Brain microvascular endothelial cell (primary cell): Measurements from ENCODE around the gene FAM110D.

Experiments
- DNase-seq: peaks from one replicate; pipeline ENCODE4 v3.0.0-alpha.2; 2020
- H3K27ac ChIP-seq: fragments of 250-450 bp; sonication (Bioruptor Pico); 2 replicates; pipeline ENCODE4 v1.5.1; 2020; ENCODE audit warnings: mild to moderate bottlenecking, moderate library complexity
- H3K27me3 ChIP-seq: fragments of 250-450 bp; sonication (Bioruptor Pico); replicated peaks from 2 replicates; pipeline ENCODE4 v1.5.1; 2020; ENCODE audit warnings: mild to moderate bottlenecking
- H3K36me3 ChIP-seq: fragments of 250-450 bp; sonication (Bioruptor Pico); replicated peaks from 2 replicates; pipeline ENCODE4 v1.5.1; 2020; ENCODE audit warnings: mild to moderate bottlenecking
- H3K4me3 ChIP-seq: 2 replicates; pipeline ENCODE4 v1.5.1; 2011; ENCODE audit warnings: low read depth, mild to moderate bottlenecking, control low read depth, low read length, moderate library complexity
- CTCF ChIP-seq: IDR thresholded peaks from 2 replicates; pipeline ENCODE4 v1.5.1; 2011; ENCODE audit warnings: low read depth, mild to moderate bottlenecking, moderate library complexity, low read length, control low read depth, inconsistent platforms; ENCODE audit errors: missing control alignments
- in situ Hi-C: cut with HindIII; loops from 2 replicates; pipeline ENCODE4 v1.10.0; 2017; ENCODE audit warnings: low sequenced_read_pairs, low pct_ligation_motif_present

Gene FAM110D

GRCh38 chr1:26158908-26159742, at the start of gene FAM110D:
FAM110D (plus strand) TSS chr1:26159079; CDS start chr1:26161292, 2,213 bp downstream.
- Histone ChIP-seq H3K27ac (no peak within 1 kb of the TSS), H3K4me3 (no peak within 1 kb of the TSS), H3K36me3 (no peaks in the 10 kb centered on the region), H3K27me3 (peaks cover 9% of the 10 kb centered on the region)
- in situ Hi-C loops: no loop called here
- no peak for TF ChIP-seq CTCF
- no peak for DNase-seq

- in situ Hi-C loops: no loop called here
- no peaks in the 10 kb centered on the region for H3K36me3 ChIP-seq
- DNase-seq: no peak
- no peaks in the 10 kb centered on the region for H3K27me3 ChIP-seq
- no peak for TF ChIP-seq CTCF
- H3K27ac ChIP-seq: no peak overlapping the region
- H3K4me3 ChIP-seq: no peak overlapping the region
Measured at GRCh38 chr1:26109229-26110164, 49.4 kb upstream of the FAM110D start.

GRCh38 chr1:26110731-26111529, 47.9 kb upstream of the FAM110D start:
- Histone ChIP-seq H3K36me3 (no peaks in the 10 kb centered on the region), H3K27ac (peak overlapping the region; percentile 54), H3K27me3 (no peaks in the 10 kb centered on the region), H3K4me3 (peak overlapping the region; percentile 94)
- DNase-seq: peak; percentile 58
- no peak for TF ChIP-seq CTCF
- in situ Hi-C loops: no loop called here

- in situ Hi-C loops: no loop called here
- peak; percentile 88 for DNase-seq
- peak within 1 kb of the TSS; percentile 94 for H3K4me3 ChIP-seq
- H3K27me3 ChIP-seq: no peaks in the 10 kb centered on the region
- no peak for TF ChIP-seq CTCF
- no peaks in the 10 kb centered on the region for H3K36me3 ChIP-seq
- peak within 1 kb of the TSS; percentile 54 for H3K27ac ChIP-seq
Measured at GRCh38 chr1:26111530-26112406, 47.1 kb upstream of the FAM110D start, which contains the start of gene PDIK1L. PDIK1L (plus strand) TSS chr1:26111824; CDS start chr1:26114309, 2,485 bp downstream.

- H3K4me3 ChIP-seq: peak overlapping the region; percentile 94
- no peak for DNase-seq
- in situ Hi-C loops: no loop called here
- no peaks in the 10 kb centered on the region for H3K36me3 ChIP-seq
- H3K27ac ChIP-seq: no peak overlapping the region
- TF ChIP-seq CTCF: no peak
- no peaks in the 10 kb centered on the region for H3K27me3 ChIP-seq
Measured at GRCh38 chr1:26112407-26112775, 46.5 kb upstream of the FAM110D start.
